ENCODE data around the gene TNFRSF18.

Gene TNFRSF18

GRCh38 chr1:1160281-1160930 is 46.0 kb downstream of the TNFRSF18 start:
- no peak overlapping the region for H3K4me3 Mint-ChIP-seq
- no peaks in the 10 kb centered on the region for H3K4me1 Mint-ChIP-seq
- DNase-seq (no peak), ATAC-seq (no peak)
- H3K27me3 Mint-ChIP-seq: no peaks in the 10 kb centered on the region
- H3K36me3 Mint-ChIP-seq (ENCODE audit: low read depth): no peaks in the 10 kb centered on the region
- H3K27ac Mint-ChIP-seq: no peak overlapping the region
- H3K9me3 Mint-ChIP-seq: no peaks in the 10 kb centered on the region

GRCh38 chr1:1157914-1158710 is 48.3 kb downstream of the TNFRSF18 start:
- peaks cover 10% of the 10 kb centered on the region for H3K9me3 Mint-ChIP-seq
- no peak overlapping the region for H3K27ac Mint-ChIP-seq
- H3K4me3 Mint-ChIP-seq: no peak overlapping the region
- H3K27me3 Mint-ChIP-seq: no peaks in the 10 kb centered on the region
- peaks cover 3% of the 10 kb centered on the region for H3K4me1 Mint-ChIP-seq
- H3K36me3 Mint-ChIP-seq (ENCODE audit: low read depth): no peaks in the 10 kb centered on the region
- DNase-seq: peak; percentile 37
- ATAC-seq: peak; percentile 27

- DNase-seq: peak; percentile 75
- H3K27me3 Mint-ChIP-seq: no peaks in the 10 kb centered on the region
- ATAC-seq: peak; percentile 89
- H3K27ac Mint-ChIP-seq: peak overlapping the region; percentile 59
- peaks cover 3% of the 10 kb centered on the region for H3K36me3 Mint-ChIP-seq (ENCODE audit: low read depth)
- peaks cover 5% of the 10 kb centered on the region for H3K4me1 Mint-ChIP-seq
- H3K9me3 Mint-ChIP-seq: peaks cover 17% of the 10 kb centered on the region
- H3K4me3 Mint-ChIP-seq: peak overlapping the region; percentile 67
Observed at GRCh38 chr1:1157426-1157913, 48.9 kb downstream of the TNFRSF18 start.

- H3K27me3 Mint-ChIP-seq: no peaks in the 10 kb centered on the region
- DNase-seq (no peak), ATAC-seq (no peak)
- H3K27ac Mint-ChIP-seq: no peak overlapping the region
- peaks cover 4% of the 10 kb centered on the region for H3K36me3 Mint-ChIP-seq (ENCODE audit: low read depth)
- H3K4me1 Mint-ChIP-seq: peaks cover 5% of the 10 kb centered on the region
- peaks cover 21% of the 10 kb centered on the region for H3K9me3 Mint-ChIP-seq
- H3K4me3 Mint-ChIP-seq: no peak overlapping the region
Observed at GRCh38 chr1:1157033-1157365, 49.4 kb downstream of the TNFRSF18 start.

- no peak overlapping the region for H3K27ac Mint-ChIP-seq
- no peak for DNase-seq
- no peak overlapping the region for H3K4me3 Mint-ChIP-seq
- H3K27me3 Mint-ChIP-seq: no peaks in the 10 kb centered on the region
- H3K9me3 Mint-ChIP-seq: peaks cover 21% of the 10 kb centered on the region
- no peak for ATAC-seq
- H3K36me3 Mint-ChIP-seq (ENCODE audit: low read depth): peaks cover 4% of the 10 kb centered on the region
- H3K4me1 Mint-ChIP-seq: peaks cover 5% of the 10 kb centered on the region
Observed at GRCh38 chr1:1156140-1157032, 50.0 kb downstream of the TNFRSF18 start.

- H3K9me3 Mint-ChIP-seq: peaks cover 21% of the 10 kb centered on the region
- peaks cover 4% of the 10 kb centered on the region for H3K36me3 Mint-ChIP-seq (ENCODE audit: low read depth)
- peaks cover 5% of the 10 kb centered on the region for H3K4me1 Mint-ChIP-seq
- no peak overlapping the region for H3K4me3 Mint-ChIP-seq
- ATAC-seq: no peak
- DNase-seq: no peak
- H3K27ac Mint-ChIP-seq: no peak overlapping the region
- no peaks in the 10 kb centered on the region for H3K27me3 Mint-ChIP-seq
Observed at GRCh38 chr1:1155258-1155657, 51.1 kb downstream of the TNFRSF18 start.

GRCh38 chr1:1153874-1154273 is 52.5 kb downstream of the TNFRSF18 start:
- Mint-ChIP-seq H3K27me3 (no peaks in the 10 kb centered on the region), H3K9me3 (peaks cover 21% of the 10 kb centered on the region), H3K4me3 (no peak overlapping the region), H3K4me1 (peaks cover 5% of the 10 kb centered on the region), H3K27ac (no peak overlapping the region), H3K36me3 (ENCODE audit: low read depth) (peaks cover 4% of the 10 kb centered on the region)
- ATAC-seq (no peak), DNase-seq (no peak)

Measured in activated naive CD8-positive, alpha-beta T cell treated with anti-CD3 and anti-CD28 coated beads, Interleukin-2, amount 50 U/mL, for 24 hours (primary cell).